GM21447 (cell line): ENCODE results near the gene LAMB4.

ENCODE experiments used
- ATAC-seq: cut with Tn5 transposase; IDR thresholded peaks from one replicate; pipeline ENCODE4 v1.9.1; 2021; ENCODE audit not compliant: unreplicated experiment

The LAMB4 gene

GRCh38 chr7:107973861-107974260 is 156.3 kb downstream of the LAMB4 start:
- no peak for ATAC-seq
